ENCODE data around the gene MMEL1.

DNA sequence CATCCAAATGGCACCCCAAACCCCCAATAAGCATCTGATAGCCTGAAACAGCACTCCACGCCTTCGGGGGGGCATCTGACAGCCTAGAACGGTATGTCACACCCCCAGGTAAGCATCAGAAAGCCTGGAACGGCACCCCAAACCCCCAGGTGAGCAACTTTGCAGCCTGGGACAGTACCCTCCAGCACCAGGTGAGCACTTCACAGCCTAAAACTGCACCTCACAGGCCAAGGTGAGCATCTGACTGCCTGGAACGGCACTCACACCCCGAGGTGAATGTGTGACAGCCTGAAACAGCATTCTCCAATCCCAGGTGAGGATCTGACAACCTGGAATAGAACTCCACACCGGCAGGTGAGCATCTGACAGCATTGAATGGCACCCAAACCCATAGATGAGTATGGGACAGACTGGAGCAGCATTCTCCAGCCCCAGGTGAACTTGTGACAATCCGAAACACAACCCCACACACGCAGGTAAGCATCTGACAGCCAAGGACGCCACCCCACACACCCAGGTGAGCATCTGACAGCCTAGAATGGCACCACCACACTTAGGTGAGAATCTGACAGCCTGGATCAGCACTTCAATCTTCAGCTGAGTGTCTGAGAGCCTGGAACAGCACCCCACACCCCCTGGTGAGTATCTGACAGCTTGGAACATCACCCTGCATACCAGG lies 18.3 kb upstream of the MMEL1 start:
- TF ChIP-seq, protein P1, sequence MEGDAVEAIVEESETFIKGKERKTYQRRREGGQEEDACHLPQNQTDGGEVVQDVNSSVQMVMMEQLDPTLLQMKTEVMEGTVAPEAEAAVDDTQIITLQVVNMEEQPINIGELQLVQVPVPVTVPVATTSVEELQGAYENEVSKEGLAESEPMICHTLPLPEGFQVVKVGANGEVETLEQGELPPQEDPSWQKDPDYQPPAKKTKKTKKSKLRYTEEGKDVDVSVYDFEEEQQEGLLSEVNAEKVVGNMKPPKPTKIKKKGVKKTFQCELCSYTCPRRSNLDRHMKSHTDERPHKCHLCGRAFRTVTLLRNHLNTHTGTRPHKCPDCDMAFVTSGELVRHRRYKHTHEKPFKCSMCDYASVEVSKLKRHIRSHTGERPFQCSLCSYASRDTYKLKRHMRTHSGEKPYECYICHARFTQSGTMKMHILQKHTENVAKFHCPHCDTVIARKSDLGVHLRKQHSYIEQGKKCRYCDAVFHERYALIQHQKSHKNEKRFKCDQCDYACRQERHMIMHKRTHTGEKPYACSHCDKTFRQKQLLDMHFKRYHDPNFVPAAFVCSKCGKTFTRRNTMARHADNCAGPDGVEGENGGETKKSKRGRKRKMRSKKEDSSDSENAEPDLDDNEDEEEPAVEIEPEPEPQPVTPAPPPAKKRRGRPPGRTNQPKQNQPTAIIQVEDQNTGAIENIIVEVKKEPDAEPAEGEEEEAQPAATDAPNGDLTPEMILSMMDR (IDR thresholded peaks at IDR 0.05), result no peak
- TF ChIP-seq POLR2A (IDR thresholded peaks at IDR 0.05) (no peak), POLR2AphosphoS5 (IDR thresholded peaks at IDR 0.05) (no peak)
